Hepatocyte (in vitro differentiated cells): ENCODE measurements around the gene NODAL. TPM values are rescaled to one million over a fixed set of nuclear protein-coding genes. Genes with fewer than 3 reads are reported as not detected.

Experiments
- DNase-seq: peaks from one replicate; pipeline ENCODE4 v3.0.0-alpha.2; 2016; ENCODE audit warnings: low spot score
- H2AFZ ChIP-seq: fragments of 200-600 bp; sonication (generic); 2 replicates; pipeline ENCODE4 v1.6.0; 2016; ENCODE audit warnings: antibody characterized with exemption, mild to moderate bottlenecking
- H3K27ac ChIP-seq: fragments of 200-600 bp; sonication (generic); 2 replicates; pipeline ENCODE4 v1.5.1; 2016; ENCODE audit warnings: mild to moderate bottlenecking
- H3K27me3 ChIP-seq: fragments of 200-600 bp; sonication (generic); 2 replicates; pipeline ENCODE4 v1.6.1; 2016
- H3K36me3 ChIP-seq: fragments of 200-600 bp; sonication (generic); replicated peaks from 2 replicates; pipeline ENCODE4 v1.5.1; 2016; ENCODE audit warnings: low read depth; ENCODE audit not compliant: insufficient read depth
- H3K4me1 ChIP-seq: fragments of 200-600 bp; sonication (generic); 2 replicates; pipeline ENCODE4 v1.5.1; 2016; ENCODE audit warnings: mild to moderate bottlenecking, moderate library complexity; ENCODE audit not compliant: insufficient read depth
- H3K4me2 ChIP-seq: fragments of 200-600 bp; sonication (generic); 2 replicates; pipeline ENCODE4 v1.6.0; 2016
- H3K4me3 ChIP-seq: fragments of 200-600 bp; sonication (generic); 2 replicates; pipeline ENCODE4 v1.5.1; 2016; ENCODE audit warnings: mild to moderate bottlenecking
- H3K79me2 ChIP-seq: fragments of 200-600 bp; sonication (generic); 2 replicates; pipeline ENCODE4 v1.6.0; 2017; ENCODE audit warnings: mild to moderate bottlenecking
- H3K9me2 ChIP-seq: fragments of 200-600 bp; sonication (generic); replicated peaks from 2 replicates; pipeline ENCODE4 v1.6.0; 2017; ENCODE audit warnings: mild to moderate bottlenecking; ENCODE audit not compliant: insufficient read depth
- H3K9me3 ChIP-seq: fragments of 200-600 bp; sonication (generic); 2 replicates; pipeline ENCODE4 v1.5.1; 2016; ENCODE audit warnings: low read depth, mild to moderate bottlenecking
- H4K20me1 ChIP-seq: fragments of 200-600 bp; sonication (generic); 2 replicates; pipeline ENCODE4 v1.6.0; 2016; ENCODE audit warnings: mild to moderate bottlenecking; ENCODE audit not compliant: insufficient read depth, poor library complexity, severe bottlenecking
- EZH2 ChIP-seq: fragments of 200-600 bp; sonication (generic); IDR thresholded peaks from 2 replicates; pipeline ENCODE4 v1.6.1; 2016; ENCODE audit warnings: antibody characterized with exemption, mild to moderate bottlenecking, borderline replicate concordance
- EZH2phosphoT487 ChIP-seq: fragments of 200-600 bp; sonication (generic); IDR thresholded peaks from one replicate; pipeline ENCODE4 v1.6.1; 2018; ENCODE audit warnings: antibody characterized with exemption, mild to moderate bottlenecking, low read depth, moderate library complexity; ENCODE audit not compliant: unreplicated experiment, severe bottlenecking
- WGBS: methylation state at CpG from one replicate; pipeline ENCODE4 v1.1.6; 2016; ENCODE audit warnings: low lambda C conversion rate; ENCODE audit errors: missing lambda C conversion rate; 5-methylcytosine and 5-hydroxymethylcytosine counted together
- polyA plus RNA-seq: library from polyadenylated mRNA; unstranded; fragments of >200 nt; fragmentation: Nextera tagmentation; extraction: Ambion mirVana; gene quantifications from 2 replicates; pipeline ENCODE4 v1.2.1, GENCODE V29; 2016
- total RNA-seq: library from RNA; depleted of rRNA; stranded (reverse); fragments of >200 nt; gene quantifications from 2 replicates; pipeline ENCODE4 v1.2.3, GENCODE V29; 2014
- TF ChIP-seq, protein P1 (sequence below): fragments of 200-600 bp; sonication (generic); IDR thresholded peaks from 2 replicates; pipeline ENCODE4 v1.5.1; 2016; ENCODE audit warnings: antibody characterized with exemption, mild to moderate bottlenecking; ENCODE audit not compliant: poor library complexity

Gene NODAL
- total and polyA plus RNA-seq, 2 experiments from 2014 or later, result not detected

DNA sequence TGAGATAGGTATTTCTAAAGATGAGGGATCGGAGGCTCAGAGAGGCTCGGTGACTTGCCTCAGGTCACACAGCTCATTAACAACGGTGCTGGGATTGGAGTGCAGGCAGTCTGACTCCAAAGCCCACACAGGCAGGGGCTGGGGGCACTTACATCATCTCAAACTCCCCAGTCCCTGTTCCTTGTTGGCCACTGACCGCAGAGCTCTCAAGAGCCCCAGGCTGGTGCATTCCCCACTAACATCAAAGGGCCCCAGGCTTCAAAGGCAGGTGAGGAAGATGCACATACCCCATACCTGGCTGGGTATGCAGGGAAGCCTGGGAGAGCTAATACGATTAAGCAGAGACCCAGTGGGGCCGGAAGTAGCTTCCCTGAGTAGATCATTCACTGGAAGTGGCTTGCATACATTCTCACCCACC, 13.7 kb upstream of the NODAL start:
- peaks cover 40% of the 10 kb centered on the region for H3K27me3 ChIP-seq
- H3K36me3 ChIP-seq, result no peaks in the 10 kb centered on the region
- no peaks in the 10 kb centered on the region for H4K20me1 ChIP-seq
- no peaks in the 10 kb centered on the region for H3K9me2 ChIP-seq
- DNase-seq, result no peak
- no peak overlapping the region for H3K4me3 ChIP-seq
- H3K9me3 ChIP-seq, result no peaks in the 10 kb centered on the region
- no peaks in the 10 kb centered on the region for H3K79me2 ChIP-seq
- peaks cover 13% of the 10 kb centered on the region for H3K4me1 ChIP-seq
- WGBS, result 40% methylated on average over 6 of the region's 6 CpGs
- H3K4me2 ChIP-seq, result no peak overlapping the region
- H2AFZ ChIP-seq, result no peak overlapping the region
- TF ChIP-seq EZH2phosphoT487 (no peak), EZH2 (no peak)
- TF ChIP-seq, protein P1, sequence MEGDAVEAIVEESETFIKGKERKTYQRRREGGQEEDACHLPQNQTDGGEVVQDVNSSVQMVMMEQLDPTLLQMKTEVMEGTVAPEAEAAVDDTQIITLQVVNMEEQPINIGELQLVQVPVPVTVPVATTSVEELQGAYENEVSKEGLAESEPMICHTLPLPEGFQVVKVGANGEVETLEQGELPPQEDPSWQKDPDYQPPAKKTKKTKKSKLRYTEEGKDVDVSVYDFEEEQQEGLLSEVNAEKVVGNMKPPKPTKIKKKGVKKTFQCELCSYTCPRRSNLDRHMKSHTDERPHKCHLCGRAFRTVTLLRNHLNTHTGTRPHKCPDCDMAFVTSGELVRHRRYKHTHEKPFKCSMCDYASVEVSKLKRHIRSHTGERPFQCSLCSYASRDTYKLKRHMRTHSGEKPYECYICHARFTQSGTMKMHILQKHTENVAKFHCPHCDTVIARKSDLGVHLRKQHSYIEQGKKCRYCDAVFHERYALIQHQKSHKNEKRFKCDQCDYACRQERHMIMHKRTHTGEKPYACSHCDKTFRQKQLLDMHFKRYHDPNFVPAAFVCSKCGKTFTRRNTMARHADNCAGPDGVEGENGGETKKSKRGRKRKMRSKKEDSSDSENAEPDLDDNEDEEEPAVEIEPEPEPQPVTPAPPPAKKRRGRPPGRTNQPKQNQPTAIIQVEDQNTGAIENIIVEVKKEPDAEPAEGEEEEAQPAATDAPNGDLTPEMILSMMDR, result no peak
- H3K27ac ChIP-seq, result no peak overlapping the region

DNA sequence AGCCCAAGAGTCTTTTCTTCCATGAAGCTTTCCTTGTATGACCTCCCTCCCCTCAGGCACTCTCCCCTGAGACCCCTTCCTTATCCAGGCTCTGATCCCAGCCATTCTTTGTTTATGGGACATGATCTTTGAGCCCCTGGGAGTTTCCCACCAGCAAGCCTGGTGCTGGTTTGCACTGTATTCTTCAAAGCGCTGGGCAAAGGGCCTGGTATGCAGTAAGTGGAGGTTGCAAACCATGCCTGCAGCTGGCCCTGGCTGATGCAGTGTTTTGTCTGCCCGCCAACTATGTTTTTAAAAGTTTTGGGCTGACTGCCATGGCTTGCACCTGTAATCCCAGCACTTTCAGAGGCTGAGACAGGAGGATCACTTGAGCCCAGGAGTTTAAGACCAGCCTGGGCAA, 6.8 kb upstream of the NODAL start:
- WGBS, result 72% methylated on average over 2 of the region's 2 CpGs
- Histone ChIP-seq H3K4me1 (peaks cover 12% of the 10 kb centered on the region), H2AFZ (no peak overlapping the region), H3K9me3 (no peaks in the 10 kb centered on the region), H3K4me2 (no peak overlapping the region), H3K36me3 (no peaks in the 10 kb centered on the region), H3K9me2 (no peaks in the 10 kb centered on the region), H3K79me2 (no peaks in the 10 kb centered on the region), H3K27ac (no peak overlapping the region), H3K4me3 (no peak overlapping the region), H4K20me1 (no peaks in the 10 kb centered on the region), H3K27me3 (no peaks in the 10 kb centered on the region)
- DNase-seq, result no peak
- TF ChIP-seq EZH2phosphoT487 (no peak), EZH2 (no peak)
- TF ChIP-seq, protein P1, result no peak

DNA sequence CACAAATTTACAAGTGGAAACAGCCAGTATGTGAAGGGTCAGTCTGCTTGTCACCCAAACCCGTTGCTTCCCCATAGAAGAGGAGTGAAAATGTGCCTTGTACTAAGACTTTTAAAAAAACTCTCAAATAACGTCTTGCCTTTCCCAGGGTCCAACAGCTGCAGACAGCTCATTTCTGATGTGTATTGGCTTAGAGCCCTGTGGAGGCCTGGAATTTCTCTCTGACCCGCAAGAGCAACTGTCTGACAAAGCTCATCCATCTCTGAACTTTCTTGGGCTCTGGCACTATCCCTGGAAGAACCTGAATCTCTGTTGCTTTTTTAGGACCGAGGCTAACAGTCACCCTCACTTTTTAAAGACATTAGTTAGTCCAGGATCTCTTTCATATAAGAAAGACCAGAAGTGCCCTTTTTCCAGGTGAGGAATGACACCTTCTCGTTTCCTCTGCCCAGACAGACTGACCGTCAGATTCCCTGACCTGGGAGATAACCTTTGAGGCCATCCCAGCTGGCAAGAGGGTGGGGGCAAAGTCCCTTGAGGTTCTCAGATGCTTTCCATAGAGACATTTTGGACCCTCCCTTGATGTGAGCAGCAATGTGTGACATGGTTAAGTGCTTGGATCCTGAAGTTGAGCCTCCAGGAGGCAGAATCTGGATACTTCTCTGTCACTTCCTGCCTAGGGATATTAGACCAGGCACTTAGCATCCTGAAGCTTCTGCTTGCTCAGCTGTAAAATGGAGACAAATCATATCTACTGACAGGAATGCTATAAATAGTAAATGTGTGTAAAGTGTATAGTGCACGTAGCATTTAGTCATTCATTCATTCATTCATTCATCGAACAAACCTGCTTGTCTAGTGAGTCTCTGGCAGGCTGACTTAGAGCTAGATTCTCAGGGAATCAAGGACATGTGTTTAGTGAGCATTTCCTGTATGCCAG, 4.5 kb upstream of the NODAL start:
- no peak overlapping the region for H3K4me3 ChIP-seq

More for the DNA sequence above, 4.5 kb upstream of the NODAL start:
- no peaks in the 10 kb centered on the region for H3K9me2 ChIP-seq
- H3K27ac ChIP-seq, result no peak overlapping the region
- H3K4me2 ChIP-seq, result peak overlapping the region; percentile 16
- peaks cover 21% of the 10 kb centered on the region for H3K27me3 ChIP-seq
- 38% methylated on average over 8 of the region's 8 CpGs for WGBS
- H2AFZ ChIP-seq, result no peak overlapping the region
- peaks cover 22% of the 10 kb centered on the region for H3K4me1 ChIP-seq
- no peaks in the 10 kb centered on the region for H3K36me3 ChIP-seq
- no peak for DNase-seq
- TF ChIP-seq EZH2 (no peak), EZH2phosphoT487 (no peak)
- TF ChIP-seq, protein P1, result no peak
- H3K79me2 ChIP-seq, result no peaks in the 10 kb centered on the region
- no peaks in the 10 kb centered on the region for H4K20me1 ChIP-seq
- no peaks in the 10 kb centered on the region for H3K9me3 ChIP-seq
